Psoas muscle (tissue), 8 donors: ENCODE results near the gene CARD18. TPM values are rescaled to one million over a fixed set of nuclear protein-coding genes. Genes with fewer than 3 reads are reported as not detected.

Experiments
- ATAC-seq, 4 donors: fragments of 200-7000 bp; cut with Tn5 transposase; one replicate each; pipeline ENCODE4 v1.9.1; 2020; ENCODE audit warnings: moderate library complexity in 3 of 4, mild to moderate bottlenecking in 2 of 4
- DNase-seq, 2 donors: peaks; one replicate each; pipeline ENCODE4 v3.0.0-alpha.2; 2020
- H3K27ac ChIP-seq: fragments of 200-600 bp; one replicate; pipeline ENCODE4 v1.8.0; 2022
- H3K27me3 ChIP-seq, 3 donors: fragments of 200-600 bp in 1 of 3; one replicate each; pipeline versions ENCODE4 v1.6.1 to v1.8.0; 2013 to 2022; ENCODE audit warnings: low read length in 2 of 3, mild to moderate bottlenecking in 2 of 3, moderate library complexity in 1 of 3; ENCODE audit not compliant: insufficient read depth in 3 of 3
- H3K36me3 ChIP-seq, 2 donors: fragments of 200-600 bp in 1 of 2; one replicate each; pipeline versions ENCODE4 v1.6.1 to v1.8.0; 2013 to 2022; ENCODE audit warnings: low read depth in 1 of 2, mild to moderate bottlenecking in 1 of 2, moderate library complexity in 1 of 2; ENCODE audit not compliant: insufficient read depth in 1 of 2
- H3K4me1 ChIP-seq: fragments of 200-600 bp; one replicate; pipeline ENCODE4 v1.8.0; 2022
- H3K4me3 ChIP-seq: fragments of 200-600 bp; one replicate; pipeline ENCODE4 v1.8.0; 2022; ENCODE audit warnings: mild to moderate bottlenecking
- H3K9me3 ChIP-seq: fragments of 200-600 bp; one replicate; pipeline ENCODE4 v1.8.0; 2022
- CTCF ChIP-seq: fragments of 200-600 bp; IDR thresholded peaks from one replicate; pipeline ENCODE4 v1.8.0; 2022; ENCODE audit warnings: antibody characterized with exemption
- WGBS, 3 donors: extraction: QIAGEN DNeasy Blood & Tissue Kit; methylation state at CpG; one replicate each; pipeline versions ENCODE4 v1.1.6 to v1.1.7; 2013; 5-methylcytosine and 5-hydroxymethylcytosine counted together
- intact Hi-C, 2 donors: fragments of 100-400 bp; cut with DNase I; formaldehyde crosslinking; loops; one replicate each; pipeline versions ENCODE4 v1.11.0 to v1.14.2; 2022
- polyA plus RNA-seq, 3 donors: library from polyadenylated mRNA; stranded (reverse); fragments of 200-250 nt; gene quantifications; one replicate each; pipeline ENCODE4 v1.2.3, GENCODE V29; 2013
- total RNA-seq, 4 donors: library from RNA; stranded (reverse); fragmentation: NEBNext Ultra II Directional in 2 of 4; extraction: Animal tissue kit (Norgen Biotek cat#: 25700) in 2 of 4; gene quantifications; one replicate each; pipeline versions ENCODE4 v1.2.1 to v1.2.4, GENCODE V29; 2021 to 2023
- donor health status: healthy with polysubstance abuse.
- donor health status: DM: no; HTN: no; CAD: no; lungs with moderate emphysema.
- donor health status: Bipolar disorder and iron deficiency.
- donor health status: healthy.
- donor health status: DM: yes; HTN: yes; CAD: no.
- donor health status: DM: no; HTN: no; CAD: no.
- donor health status: DM: no; HTN: no; CAD: no.
- donor health status: DM: yes; HTN: yes; CAD: no.

Gene CARD18
- total and polyA plus RNA-seq, 7 donors = not detected

- no peak overlapping the region for H3K4me3 ChIP-seq
- DNase-seq (no peak), ATAC-seq (peak in 1 of 4 donors; percentile 53)
- H3K27me3 ChIP-seq = no peaks in the 10 kb centered on the region
- no peaks in the 10 kb centered on the region for H3K4me1 ChIP-seq
- H3K36me3 ChIP-seq = no peaks in the 10 kb centered on the region
- H3K9me3 ChIP-seq = no peaks in the 10 kb centered on the region
- intact Hi-C loops = no loop called here
- H3K27ac ChIP-seq = no peak overlapping the region
- 47 to 58% (median 53%) methylated on average over 5 of the region's 5 CpGs for WGBS, 3 donors
- TF ChIP-seq CTCF = no peak
These were observed 40.1 kb upstream of the CARD18 start for GRCh38 chr11:105179542-105180278.

GRCh38 chr11:105177658-105178057, 38.1 kb upstream of the CARD18 start:
- no peak for TF ChIP-seq CTCF
- H3K27ac ChIP-seq = no peak overlapping the region
- H3K4me1 ChIP-seq = no peaks in the 10 kb centered on the region
- intact Hi-C loops = no loop called here
- no peaks in the 10 kb centered on the region for H3K36me3 ChIP-seq
- no peaks in the 10 kb centered on the region for H3K27me3 ChIP-seq
- DNase-seq = no peak
- ATAC-seq = no peak
- no peak overlapping the region for H3K4me3 ChIP-seq
- no peaks in the 10 kb centered on the region for H3K9me3 ChIP-seq

GRCh38 chr11:105168457-105168856, 28.9 kb upstream of the CARD18 start:
- Histone ChIP-seq H3K4me1 (no peaks in the 10 kb centered on the region), H3K27ac (no peak overlapping the region), H3K27me3 (no peaks in the 10 kb centered on the region), H3K36me3 (no peaks in the 10 kb centered on the region), H3K9me3 (peaks cover 8% of the 10 kb centered on the region), H3K4me3 (no peak overlapping the region)
- DNase-seq (no peak), ATAC-seq (no peak)
- TF ChIP-seq CTCF = no peak
- intact Hi-C loops = loop anchor here in 1 of 2 donors (10.0 kb wide), 1 partner anchor 134 kb away; the partner anchor contains the start of gene CASP1

DNA sequence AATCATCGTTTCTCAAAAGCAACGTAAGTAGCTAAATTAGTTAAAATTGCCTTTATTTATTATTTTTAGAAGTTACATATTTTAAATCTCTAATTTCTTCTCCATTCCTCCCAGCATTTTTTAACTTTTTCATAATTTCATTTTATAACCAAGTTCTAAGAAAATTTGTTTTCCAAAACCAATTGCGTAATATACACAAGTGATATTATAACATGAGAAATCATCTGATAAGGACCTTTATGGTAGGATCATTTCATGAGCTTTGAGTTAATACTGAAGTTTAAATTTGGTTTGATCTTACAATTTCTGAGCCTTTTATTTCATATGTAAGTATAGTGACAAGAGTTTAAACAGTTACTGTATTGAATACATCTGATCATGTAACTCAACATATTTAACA, 27.7 kb upstream of the CARD18 start:
- ATAC-seq (no peak), DNase-seq (no peak)
- Histone ChIP-seq H3K27me3 (no peaks in the 10 kb centered on the region), H3K4me1 (no peaks in the 10 kb centered on the region), H3K27ac (no peak overlapping the region), H3K9me3 (peaks cover 8% of the 10 kb centered on the region), H3K36me3 (no peaks in the 10 kb centered on the region), H3K4me3 (no peak overlapping the region)
- intact Hi-C loops = loop anchor here in 1 of 2 donors (10.0 kb wide), 1 partner anchor 132 kb away; the partner anchor contains the start of gene CASP1
- TF ChIP-seq CTCF = no peak
- WGBS, 3 donors = 95 to 98% (median 96%) methylated on average over 3 of the region's 3 CpGs

DNA sequence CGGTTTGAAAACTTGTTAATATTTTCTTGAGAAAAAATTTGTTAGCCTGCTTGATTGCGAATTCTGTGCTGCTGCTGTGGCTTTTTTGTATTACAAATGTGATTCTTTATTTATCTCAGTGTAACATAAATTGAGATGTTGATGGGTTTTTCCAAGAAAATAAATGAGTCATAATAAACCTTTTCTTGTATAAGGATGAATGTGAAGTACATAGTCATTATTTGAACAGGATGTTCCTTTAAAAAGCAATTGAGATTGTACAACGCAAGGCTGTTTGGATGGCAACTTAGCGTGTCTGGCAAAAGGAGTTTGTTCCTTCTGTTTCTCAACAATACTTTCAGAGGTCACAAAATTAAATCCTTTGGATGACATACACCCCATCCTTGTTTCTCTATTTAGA, 24.6 kb upstream of the CARD18 start:
- Histone ChIP-seq H3K4me1 (no peaks in the 10 kb centered on the region), H3K27me3 (no peaks in the 10 kb centered on the region), H3K4me3 (no peak overlapping the region), H3K36me3 (no peaks in the 10 kb centered on the region), H3K9me3 (no peaks in the 10 kb centered on the region), H3K27ac (no peak overlapping the region)
- no peak for DNase-seq
- intact Hi-C loops = loop anchor here in 1 of 2 donors (10.0 kb wide), 1 partner anchor 129 kb away; the partner anchor contains the start of gene CASP1
- no peak for TF ChIP-seq CTCF
- no peak for ATAC-seq
- WGBS, 3 donors = 82 to 92% (median 90%) methylated on average over 4 of the region's 4 CpGs
